Mammary epithelial cell (primary cell): ENCODE results near the gene SH3PXD2B.

Source experiments
- EZH2 ChIP-seq: IDR thresholded peaks from 2 replicates; pipeline ENCODE4 v1.6.1; 2012; ENCODE audit warnings: low read length, inconsistent platforms, borderline replicate concordance
- TF ChIP-seq, protein P1 (sequence below), 2 donors: IDR thresholded peaks in 1 of 2; conservative IDR thresholded peaks in 1 of 2; 2 replicates each; pipeline ENCODE4 v1.5.1; 2011 to 2012; ENCODE audit warnings: inconsistent platforms in 2 of 2, low read length in 2 of 2, mild to moderate bottlenecking in 2 of 2, control low read depth in 1 of 2, low read depth in 1 of 2; ENCODE audit not compliant: insufficient read depth in 1 of 2; ENCODE audit errors: extremely low read depth in 1 of 2

DNA sequence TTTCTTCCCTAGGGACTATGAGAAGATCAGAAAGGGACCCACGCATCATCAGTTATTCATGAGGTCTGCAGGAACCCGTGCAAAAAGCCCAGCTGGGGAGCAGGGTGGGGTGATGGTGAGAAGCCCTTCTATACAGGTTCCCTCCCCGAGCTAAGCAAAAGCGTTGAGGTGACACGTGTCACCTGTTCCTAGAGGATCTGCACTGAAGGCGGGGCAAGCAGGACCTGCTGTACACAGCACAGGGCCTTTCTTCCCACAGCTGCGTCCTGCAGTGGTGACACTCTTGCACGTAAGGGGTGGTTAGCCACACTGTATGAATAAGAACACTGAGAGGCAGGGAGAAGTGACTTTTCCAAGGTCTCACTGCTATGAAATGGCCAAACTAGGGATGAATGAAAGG lies 37.2 kb upstream of the SH3PXD2B start:
- TF ChIP-seq, protein P1, sequence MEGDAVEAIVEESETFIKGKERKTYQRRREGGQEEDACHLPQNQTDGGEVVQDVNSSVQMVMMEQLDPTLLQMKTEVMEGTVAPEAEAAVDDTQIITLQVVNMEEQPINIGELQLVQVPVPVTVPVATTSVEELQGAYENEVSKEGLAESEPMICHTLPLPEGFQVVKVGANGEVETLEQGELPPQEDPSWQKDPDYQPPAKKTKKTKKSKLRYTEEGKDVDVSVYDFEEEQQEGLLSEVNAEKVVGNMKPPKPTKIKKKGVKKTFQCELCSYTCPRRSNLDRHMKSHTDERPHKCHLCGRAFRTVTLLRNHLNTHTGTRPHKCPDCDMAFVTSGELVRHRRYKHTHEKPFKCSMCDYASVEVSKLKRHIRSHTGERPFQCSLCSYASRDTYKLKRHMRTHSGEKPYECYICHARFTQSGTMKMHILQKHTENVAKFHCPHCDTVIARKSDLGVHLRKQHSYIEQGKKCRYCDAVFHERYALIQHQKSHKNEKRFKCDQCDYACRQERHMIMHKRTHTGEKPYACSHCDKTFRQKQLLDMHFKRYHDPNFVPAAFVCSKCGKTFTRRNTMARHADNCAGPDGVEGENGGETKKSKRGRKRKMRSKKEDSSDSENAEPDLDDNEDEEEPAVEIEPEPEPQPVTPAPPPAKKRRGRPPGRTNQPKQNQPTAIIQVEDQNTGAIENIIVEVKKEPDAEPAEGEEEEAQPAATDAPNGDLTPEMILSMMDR (conservative IDR thresholded peaks at IDR 0.05 in 1 of 2, IDR thresholded peaks at IDR 0.05 in 1 of 2; ENCODE audit: extremely low read depth in 1 of 2, insufficient read depth in 1 of 2, low read depth in 1 of 2, low read length in 2 of 2) = no peak
- TF ChIP-seq EZH2 = no peak
